Right kidney (tissue), 1 donor: ENCODE data around the gene ANK2.

Experiments
- DNase-seq: peaks from one replicate; pipeline ENCODE4 v3.0.0-alpha.2; 2016

The ANK2 gene

GRCh38 chr4:113094331-113094730 lies 44.9 kb downstream of the ANK2 start:
- no peak for DNase-seq

GRCh38 chr4:113094802-113095201 lies 45.3 kb downstream of the ANK2 start:
- no peak for DNase-seq

GRCh38 chr4:113101669-113102068 lies 52.2 kb downstream of the ANK2 start:
- DNase-seq, result no peak

- no peak for DNase-seq
Measured at GRCh38 chr4:113103556-113103955, 54.1 kb downstream of the ANK2 start.

- no peak for DNase-seq
Measured at GRCh38 chr4:113106108-113106507, 56.7 kb downstream of the ANK2 start.

- DNase-seq, result peak; percentile 34
Measured at GRCh38 chr4:113109106-113109718, 59.8 kb downstream of the ANK2 start.

GRCh38 chr4:113112338-113112978 lies 63.0 kb downstream of the ANK2 start:
- peak; percentile 27 for DNase-seq

GRCh38 chr4:113113151-113113550 lies 63.7 kb downstream of the ANK2 start:
- DNase-seq, result no peak

- no peak for DNase-seq
Measured at GRCh38 chr4:113114884-113115283, 65.4 kb downstream of the ANK2 start.

- peak; percentile 62 for DNase-seq
Measured at GRCh38 chr4:113116414-113117357, 67.2 kb downstream of the ANK2 start.

GRCh38 chr4:113117358-113117702 lies 67.9 kb downstream of the ANK2 start:
- no peak for DNase-seq

- DNase-seq, result no peak
Measured at GRCh38 chr4:113122066-113122465, 72.6 kb downstream of the ANK2 start.

GRCh38 chr4:113125418-113125817 lies 76.0 kb downstream of the ANK2 start:
- no peak for DNase-seq

- no peak for DNase-seq
Measured at GRCh38 chr4:113131136-113131535, 81.7 kb downstream of the ANK2 start.

- no peak for DNase-seq
Measured at GRCh38 chr4:113131621-113132020, 82.2 kb downstream of the ANK2 start.

GRCh38 chr4:113141901-113142346 lies 92.5 kb downstream of the ANK2 start:
- no peak for DNase-seq

GRCh38 chr4:113142351-113142750 lies 92.9 kb downstream of the ANK2 start:
- no peak for DNase-seq

GRCh38 chr4:113144091-113144490 lies 94.6 kb downstream of the ANK2 start:
- no peak for DNase-seq

GRCh38 chr4:113145147-113145518 lies 95.7 kb downstream of the ANK2 start:
- no peak for DNase-seq

- DNase-seq, result peak; percentile 59
Measured at GRCh38 chr4:113145519-113146291, 96.3 kb downstream of the ANK2 start.

- DNase-seq, result peak; percentile 37
Measured at GRCh38 chr4:113146876-113147358, 97.5 kb downstream of the ANK2 start.

- DNase-seq, result no peak
Measured at GRCh38 chr4:113147498-113148111, 98.2 kb downstream of the ANK2 start.
